Small intestine (tissue), 7 donors: ENCODE results near the gene DNAAF1. TPM values are rescaled to one million over a fixed set of nuclear protein-coding genes. Genes with fewer than 3 reads are reported as not detected.

Experiments
- DNase-seq, 2 donors: peaks; one replicate each; pipeline versions ENCODE4 v3.0.0 to v3.0.0-alpha.2; 2013
- FAIRE-seq: peaks from 2 replicates; lab custom pipeline; 2012; peaks lifted over from hg19 to GRCh38; lab: Jason Lieb, UNC
- H3K27ac ChIP-seq, 3 donors: one replicate each; pipeline ENCODE4 v1.5.1; 2013; ENCODE audit warnings: low read length in 2 of 3, mild to moderate bottlenecking in 2 of 3, control low read depth in 1 of 3, inconsistent platforms in 1 of 3, low read depth in 1 of 3, moderate library complexity in 1 of 3
- H3K27me3 ChIP-seq, 3 donors: one replicate each; pipeline ENCODE4 v1.6.1; 2013; ENCODE audit warnings: low read length in 3 of 3, inconsistent platforms in 1 of 3; ENCODE audit not compliant: control insufficient read depth in 3 of 3, insufficient read depth in 3 of 3
- H3K36me3 ChIP-seq, 3 donors: one replicate each; pipeline ENCODE4 v1.6.1; 2013; ENCODE audit warnings: low read length in 3 of 3, inconsistent platforms in 1 of 3, low read depth in 1 of 3, mild to moderate bottlenecking in 1 of 3, moderate library complexity in 1 of 3; ENCODE audit not compliant: control insufficient read depth in 3 of 3, insufficient read depth in 2 of 3
- H3K4me1 ChIP-seq, 3 donors: one replicate each; pipeline ENCODE4 v1.6.1; 2013; ENCODE audit warnings: low read length in 2 of 3, inconsistent platforms in 1 of 3, low read depth in 1 of 3, mild to moderate bottlenecking in 1 of 3, moderate library complexity in 1 of 3; ENCODE audit not compliant: control insufficient read depth in 3 of 3, insufficient read depth in 2 of 3
- H3K4me3 ChIP-seq, 3 donors: one replicate each; pipeline ENCODE4 v1.5.1; 2013; ENCODE audit warnings: low read length in 3 of 3, control low read depth in 1 of 3, inconsistent platforms in 1 of 3, low read depth in 1 of 3, mild to moderate bottlenecking in 1 of 3, moderate library complexity in 1 of 3
- H3K9me3 ChIP-seq, 2 donors: one replicate each; pipeline ENCODE4 v1.6.1; 2013; ENCODE audit warnings: low read depth in 1 of 2, low read length in 1 of 2; ENCODE audit not compliant: control insufficient read depth in 2 of 2, insufficient read depth in 1 of 2
- WGBS, 3 donors: extraction: QIAGEN DNeasy Blood & Tissue Kit; methylation state at CpG; one replicate each; pipeline ENCODE4 v1.1.7; 2013; 5-methylcytosine and 5-hydroxymethylcytosine counted together
- polyA plus RNA-seq, 4 donors: library from polyadenylated mRNA; stranded (reverse) in 3 of 4; unstranded in 1 of 4; fragments of 200-250 nt in 3 of 4; fragments of 120-200 nt in 1 of 4; gene quantifications; one replicate each; pipeline versions ENCODE4 v1.2.1 to v1.2.3, GENCODE V29; 2013
- donor health status: healthy with polysubstance abuse.
- donor health status: control.
- donor health status: control.
- donor health status: Bipolar disorder and iron deficiency.
- donor health status: healthy.

The DNAAF1 gene
- polyA plus RNA-seq, 4 donors: 0.24 to 2.0 (median 0.72) TPM; not detected in 1

DNA sequence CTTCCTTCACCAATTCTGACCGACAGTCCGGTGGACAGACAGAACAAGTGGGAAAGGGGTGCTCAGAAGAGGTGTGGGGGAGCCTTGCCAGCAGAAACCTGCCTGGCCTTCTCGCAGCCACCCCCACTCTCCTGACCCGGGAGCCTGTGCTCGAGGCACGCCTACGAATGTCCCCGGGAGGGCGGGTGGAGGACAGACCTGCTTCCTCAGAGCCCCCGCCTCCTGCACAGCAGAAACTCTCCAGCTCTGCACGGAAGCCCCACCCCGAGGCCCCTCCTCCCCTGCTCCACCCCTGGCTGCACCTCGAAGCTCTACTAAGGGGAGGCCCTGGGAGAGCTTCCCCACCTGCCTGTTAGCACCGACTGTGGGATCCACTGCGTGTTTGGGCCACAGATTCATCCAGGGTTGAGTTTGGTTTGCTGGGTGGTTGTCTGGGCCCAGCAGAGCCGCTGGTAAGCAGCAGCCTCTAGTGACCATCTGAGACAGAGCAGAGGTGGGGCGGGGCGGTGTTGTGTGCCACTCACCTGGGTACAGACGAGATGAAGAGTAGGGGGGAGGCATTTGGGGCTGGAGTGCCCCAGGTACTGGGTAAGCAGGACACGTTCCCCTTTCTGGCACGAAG is 35.5 kb downstream of the DNAAF1 start:
- DNase-seq: no peak
- no peaks in the 10 kb centered on the region for H3K27me3 ChIP-seq
- peaks cover 8 to 77% (median 30%) of the 10 kb centered on the region in 3 donors for H3K36me3 ChIP-seq
- no peak overlapping the region for H3K27ac ChIP-seq
- H3K4me1 ChIP-seq: peaks cover 0 to 7% (median 0%) of the 10 kb centered on the region in 3 donors
- no peak for FAIRE-seq
- H3K4me3 ChIP-seq: no peak overlapping the region
- no peaks in the 10 kb centered on the region for H3K9me3 ChIP-seq
- 75 to 80% (median 79%) methylated on average over 20 to 21 of the region's 21 CpGs for WGBS, 3 donors

DNA sequence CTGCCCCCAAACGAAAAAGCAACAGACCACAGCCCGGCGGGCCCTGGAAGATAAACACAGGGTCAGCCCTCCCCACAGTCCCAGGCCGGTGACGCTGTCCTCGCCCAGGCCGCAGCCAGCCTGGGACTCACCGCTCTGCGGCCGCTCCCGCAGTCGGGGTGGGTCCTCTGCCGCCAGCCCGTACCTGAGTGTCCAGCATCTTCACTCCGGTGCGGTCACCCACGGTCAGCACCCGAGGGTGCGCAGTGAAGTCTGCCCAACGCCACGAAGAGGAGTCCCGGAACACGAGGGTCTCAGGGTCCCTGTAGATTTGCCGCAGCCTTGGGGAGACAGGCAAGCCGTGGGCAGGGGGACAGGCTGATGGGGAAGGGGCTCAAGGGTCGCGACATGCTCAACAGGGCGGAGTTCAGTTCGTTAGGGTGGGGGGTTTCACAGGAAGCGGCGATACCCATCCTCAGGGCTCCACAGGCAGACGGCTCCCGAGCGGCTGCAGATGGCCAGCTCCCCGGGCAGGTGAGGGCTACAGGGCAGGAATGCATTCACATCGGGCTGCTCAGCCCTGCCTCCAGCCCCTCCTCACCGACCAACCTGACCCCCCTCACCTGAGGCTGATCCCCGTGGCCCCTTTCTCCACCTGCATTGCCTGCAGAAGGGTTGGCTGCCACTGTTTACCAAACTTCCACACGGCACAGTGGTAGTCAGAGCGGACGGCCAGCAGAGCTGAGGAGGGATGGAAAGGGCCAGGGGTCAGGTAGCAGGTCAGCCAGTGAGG is 36.2 kb downstream of the DNAAF1 start:
- Histone ChIP-seq H3K9me3 (no peaks in the 10 kb centered on the region), H3K27me3 (no peaks in the 10 kb centered on the region), H3K36me3 (peaks cover 8 to 77% (median 30%) of the 10 kb centered on the region in 3 donors), H3K4me3 (no peak overlapping the region), H3K4me1 (peaks cover 0 to 5% (median 2%) of the 10 kb centered on the region in 3 donors), H3K27ac (no peak overlapping the region)
- WGBS, 3 donors: 91 to 94% (median 94%) methylated on average over 40 to 41 of the region's 41 CpGs
- FAIRE-seq (no peak), DNase-seq (no peak)

DNA sequence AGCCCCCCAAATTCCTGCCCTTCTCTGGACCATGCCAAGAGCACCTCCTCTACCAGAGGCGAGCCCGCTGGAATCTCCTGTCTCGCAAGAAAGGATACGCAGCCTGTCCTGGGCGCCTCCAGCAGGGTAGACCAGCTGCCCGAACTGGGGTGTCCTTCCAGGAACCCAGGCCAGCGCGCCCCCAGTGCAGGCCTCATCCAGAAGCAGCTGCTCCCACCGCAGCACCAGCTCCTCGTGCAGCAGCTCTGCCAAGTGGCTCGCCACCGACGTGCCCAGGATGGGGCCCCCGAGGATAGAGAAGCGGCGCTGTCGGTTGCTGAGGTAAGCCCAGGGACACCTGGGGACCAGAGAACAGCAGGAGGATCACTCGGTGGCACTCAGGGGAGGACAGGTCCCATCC is 37.0 kb downstream of the DNAAF1 start:
- FAIRE-seq (no peak), DNase-seq (no peak)
- Histone ChIP-seq H3K9me3 (no peaks in the 10 kb centered on the region), H3K4me3 (no peak overlapping the region), H3K36me3 (peaks cover 8 to 77% (median 30%) of the 10 kb centered on the region in 3 donors), H3K27ac (no peak overlapping the region), H3K27me3 (no peaks in the 10 kb centered on the region), H3K4me1 (peaks cover 0 to 2% (median 0%) of the 10 kb centered on the region in 3 donors)
- WGBS, 3 donors: 95 to 97% (median 95%) methylated on average over 18 of the region's 18 CpGs

DNA sequence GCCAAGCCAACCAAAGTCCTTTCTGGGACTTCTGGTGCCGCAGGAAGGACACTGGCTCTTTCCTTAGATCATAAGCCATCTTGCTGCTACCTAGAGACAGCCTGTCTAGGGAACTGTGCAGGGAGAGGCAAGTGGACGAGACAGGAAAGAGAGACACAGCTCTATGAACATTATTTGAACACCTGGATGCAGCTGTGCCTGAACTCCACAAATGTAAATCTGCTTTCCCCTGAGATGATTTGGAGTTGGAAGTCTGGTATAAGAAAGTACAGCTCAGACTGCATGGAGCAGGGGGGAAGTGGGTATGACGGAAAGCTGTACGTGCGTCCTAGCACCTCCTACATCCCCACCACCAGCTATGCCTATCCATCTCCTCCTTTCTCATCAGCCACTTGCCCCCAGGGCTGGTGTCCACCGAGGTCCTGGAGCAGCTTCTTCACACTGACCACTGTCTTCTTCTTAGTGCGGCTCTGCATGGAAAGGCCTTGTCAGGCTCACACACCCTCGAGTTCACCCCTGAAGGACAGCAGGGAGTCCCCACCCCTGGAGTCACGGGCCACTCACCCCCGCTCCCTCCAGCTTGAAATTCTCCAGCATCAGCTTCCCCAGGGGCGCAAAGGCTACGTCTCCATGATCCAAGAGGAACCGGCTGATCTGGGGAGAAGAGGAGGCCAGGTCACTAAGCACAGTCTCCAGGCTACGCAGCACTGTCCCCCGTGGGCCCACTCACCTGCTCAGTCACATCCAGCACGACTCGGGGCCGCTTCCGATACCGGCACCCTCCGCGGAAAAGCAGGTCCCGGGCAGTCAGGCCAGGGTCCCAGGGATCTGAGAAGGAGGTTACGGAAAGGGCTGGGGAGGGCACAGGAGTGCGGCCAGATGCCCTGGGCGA is 37.8 kb downstream of the DNAAF1 start:
- H3K36me3 ChIP-seq: peaks cover 8 to 73% (median 30%) of the 10 kb centered on the region in 3 donors
- peaks cover 0 to 2% (median 0%) of the 10 kb centered on the region in 3 donors for H3K4me1 ChIP-seq
- H3K9me3 ChIP-seq: no peaks in the 10 kb centered on the region
- no peak for DNase-seq
- no peak overlapping the region for H3K27ac ChIP-seq
- 93 to 99% (median 95%) methylated on average over 26 of the region's 26 CpGs for WGBS, 3 donors
- H3K27me3 ChIP-seq: no peaks in the 10 kb centered on the region
- no peak overlapping the region for H3K4me3 ChIP-seq
- FAIRE-seq: no peak

DNA sequence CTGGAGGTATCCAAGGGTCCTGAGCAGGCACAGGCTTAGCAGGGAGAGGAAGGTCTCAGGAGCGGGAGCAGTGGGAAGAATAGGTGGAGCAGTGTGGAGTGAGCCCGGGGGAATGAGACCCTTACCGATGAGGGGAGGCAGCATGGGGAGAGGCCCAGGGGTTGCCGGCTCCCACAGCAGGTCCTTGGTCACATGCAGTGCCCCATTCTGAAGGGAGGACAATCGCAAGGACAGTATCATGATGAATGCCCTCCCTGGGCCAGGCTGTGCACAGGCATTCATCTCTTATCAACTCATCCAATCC is 38.4 kb downstream of the DNAAF1 start:
- Histone ChIP-seq H3K4me1 (peaks cover 0 to 2% (median 0%) of the 10 kb centered on the region in 3 donors), H3K27ac (no peak overlapping the region)
- FAIRE-seq: no peak

DNA sequence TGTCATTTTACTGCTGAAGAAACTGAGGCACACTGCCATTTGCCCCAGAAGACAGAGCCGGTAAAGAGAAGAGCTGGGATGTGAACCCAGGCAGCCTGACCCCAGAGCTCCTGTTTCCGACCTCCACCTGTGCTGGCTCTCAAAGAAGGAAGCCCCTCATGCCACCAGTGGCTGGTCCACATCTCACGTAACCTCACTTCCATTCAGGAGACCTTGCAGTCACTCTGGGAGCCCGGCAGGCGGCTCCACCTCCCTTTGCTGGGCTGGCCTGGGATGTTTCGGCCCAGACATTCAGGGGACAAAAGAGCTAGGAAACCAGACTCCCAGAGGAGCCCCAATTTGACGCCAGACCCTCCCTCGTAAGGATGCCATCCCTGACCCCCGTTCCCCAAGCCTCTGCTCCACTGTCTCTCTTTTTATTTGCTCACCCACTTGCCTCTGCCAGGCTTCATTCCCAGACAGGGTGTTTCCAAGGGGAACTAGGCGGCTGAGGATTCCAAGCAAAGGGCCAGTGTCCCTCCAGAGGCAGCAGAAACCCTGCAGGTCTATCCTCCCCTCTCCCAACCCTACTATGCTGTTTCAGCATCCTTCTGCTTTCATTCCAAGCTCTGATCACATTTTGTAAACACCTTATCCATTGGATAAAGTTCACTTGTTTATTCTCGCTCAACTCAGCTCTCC is 38.9 kb downstream of the DNAAF1 start:
- no peaks in the 10 kb centered on the region for H3K9me3 ChIP-seq
- 86 to 89% (median 86%) methylated on average over 11 of the region's 11 CpGs for WGBS, 3 donors
- FAIRE-seq (no peak), DNase-seq (no peak)
- H3K4me1 ChIP-seq: peaks cover 0 to 2% (median 0%) of the 10 kb centered on the region in 3 donors
- no peak overlapping the region for H3K27ac ChIP-seq
- H3K36me3 ChIP-seq: peaks cover 8 to 63% (median 27%) of the 10 kb centered on the region in 3 donors
- H3K4me3 ChIP-seq: no peak overlapping the region
- no peaks in the 10 kb centered on the region for H3K27me3 ChIP-seq

More for the DNA sequence above, 38.4 kb downstream of the DNAAF1 start:
- Histone ChIP-seq H3K9me3 (no peaks in the 10 kb centered on the region), H3K27me3 (no peaks in the 10 kb centered on the region), H3K36me3 (peaks cover 8 to 68% (median 30%) of the 10 kb centered on the region in 3 donors), H3K4me3 (no peak overlapping the region)
- WGBS, 3 donors: 95 to 97% (median 96%) methylated on average over 5 of the region's 5 CpGs
- DNase-seq: no peak

DNA sequence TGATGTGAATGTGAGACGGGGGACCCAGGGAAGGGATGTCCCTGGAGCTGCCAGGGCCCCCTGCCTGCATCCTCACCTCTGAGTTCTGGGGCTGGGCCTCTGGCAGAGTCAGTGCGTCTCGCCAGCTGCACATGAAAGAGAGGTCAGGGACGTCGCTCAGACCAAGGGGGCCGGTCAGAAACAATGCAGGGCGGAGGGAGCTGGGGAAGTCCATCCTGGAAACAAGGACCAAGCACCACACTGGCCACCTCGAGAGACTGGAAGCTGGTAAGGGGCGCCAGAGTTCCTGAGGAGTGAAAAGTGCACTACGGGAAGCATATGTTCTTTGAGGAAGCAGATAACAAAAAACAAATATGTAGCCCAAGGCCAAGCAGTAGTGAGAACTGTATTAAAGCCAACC is 39.7 kb downstream of the DNAAF1 start:
- no peak overlapping the region for H3K4me3 ChIP-seq
- 75 to 88% (median 85%) methylated on average over 10 of the region's 10 CpGs for WGBS, 3 donors
- no peaks in the 10 kb centered on the region for H3K27me3 ChIP-seq
- peaks cover 8 to 56% (median 23%) of the 10 kb centered on the region in 3 donors for H3K36me3 ChIP-seq
- DNase-seq (no peak), FAIRE-seq (no peak)
- H3K9me3 ChIP-seq: no peaks in the 10 kb centered on the region
- peaks cover 0 to 2% (median 0%) of the 10 kb centered on the region in 3 donors for H3K4me1 ChIP-seq
- H3K27ac ChIP-seq: no peak overlapping the region
